Thymus (tissue), 11 donors: ENCODE measurements around the gene MSI1. TPM values are rescaled to one million over a fixed set of nuclear protein-coding genes. Genes with fewer than 3 reads are reported as not detected.
A peak's percentile ranks its signal among the peaks of the same experiment; 100 is the strongest.

Source experiments
- DNase-seq, 9 donors: peaks; one replicate each; pipeline ENCODE4 v3.0.0-alpha.2; 2013; ENCODE audit warnings: low spot score in 9 of 9, low read depth in 6 of 9, missing footprints in 1 of 9
- H3K27ac ChIP-seq, 2 donors: one replicate each; pipeline ENCODE4 v1.5.1; 2013; ENCODE audit warnings: control low read depth in 1 of 2, low read depth in 1 of 2, low read length in 1 of 2, mild to moderate bottlenecking in 1 of 2, moderate library complexity in 1 of 2
- H3K27me3 ChIP-seq, 2 donors: one replicate each; pipeline ENCODE4 v1.5.1; 2013; ENCODE audit warnings: low read length in 1 of 2; ENCODE audit not compliant: control insufficient read depth in 2 of 2, insufficient read depth in 1 of 2
- H3K36me3 ChIP-seq, 2 donors: one replicate each; pipeline ENCODE4 v1.5.1; 2013; ENCODE audit warnings: low read length in 1 of 2, mild to moderate bottlenecking in 1 of 2, moderate library complexity in 1 of 2; ENCODE audit not compliant: control insufficient read depth in 2 of 2, insufficient read depth in 2 of 2
- H3K4me1 ChIP-seq, 2 donors: one replicate each; pipeline ENCODE4 v1.5.1; 2013; ENCODE audit warnings: low read length in 2 of 2; ENCODE audit not compliant: control insufficient read depth in 2 of 2, insufficient read depth in 2 of 2
- H3K4me3 ChIP-seq, 2 donors: one replicate each; pipeline ENCODE4 v1.5.1; 2013; ENCODE audit warnings: low read length in 2 of 2, control low read depth in 1 of 2, mild to moderate bottlenecking in 1 of 2
- H3K9me3 ChIP-seq, 2 donors: one replicate each; pipeline ENCODE4 v1.5.1; 2013; ENCODE audit warnings: low read length in 1 of 2, mild to moderate bottlenecking in 1 of 2; ENCODE audit not compliant: control insufficient read depth in 2 of 2, insufficient read depth in 1 of 2
- WGBS: extraction: QIAGEN DNeasy Blood & Tissue Kit; methylation state at CpG from one replicate; pipeline ENCODE4 v1.1.7; 2013; 5-methylcytosine and 5-hydroxymethylcytosine counted together
- polyA plus RNA-seq: library from polyadenylated mRNA; stranded (reverse); fragments of 200-250 nt; gene quantifications from one replicate; pipeline ENCODE4 v1.2.3, GENCODE V29; 2013
- total RNA-seq: library from RNA; stranded (reverse); fragments of 120-200 nt; gene quantifications from one replicate; pipeline ENCODE4 v1.2.4, GENCODE V29; 2013
- donor health status: healthy.

The MSI1 gene
- total and polyA plus RNA-seq, 2 donors, result 0.05 to 0.25 TPM

DNA sequence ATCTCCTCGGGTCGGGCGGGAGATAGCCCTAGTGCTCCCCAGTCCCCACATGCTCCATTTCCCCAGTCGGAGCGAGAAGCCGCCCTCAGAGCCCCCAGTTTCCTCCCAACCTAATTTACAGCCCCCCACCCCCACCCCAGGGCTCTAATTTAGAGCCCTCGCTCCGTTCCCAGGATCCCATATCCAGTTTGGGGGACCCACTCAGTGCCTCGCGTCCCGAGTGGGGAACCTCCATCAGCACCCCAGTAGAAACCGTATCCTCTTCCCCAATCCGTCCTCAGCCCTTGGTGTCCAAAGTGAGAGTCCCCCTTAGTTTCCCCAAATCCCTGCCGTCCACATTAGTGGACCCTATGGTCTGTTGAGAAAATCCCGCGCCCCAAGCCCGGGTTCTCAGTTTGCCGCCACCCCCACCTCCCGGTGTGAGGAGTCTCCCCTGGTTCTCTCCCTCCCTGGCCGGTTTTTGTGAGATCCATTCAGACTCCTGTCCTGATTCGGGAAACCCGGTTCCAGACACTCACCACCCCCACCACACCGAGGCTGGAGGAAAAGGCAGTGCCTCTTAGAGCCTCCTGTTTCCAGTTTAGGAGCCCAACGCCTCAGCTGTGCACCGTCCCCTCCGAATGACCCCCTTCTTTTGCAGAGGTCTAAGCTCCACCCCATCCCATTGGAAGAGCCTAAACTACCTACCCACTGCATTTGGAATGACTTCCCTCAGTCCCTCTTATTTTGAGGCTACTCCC is 809 bp upstream of the MSI1 start:
- H3K27me3 ChIP-seq, result peaks cover 64 to 91% of the 10 kb centered on the region in 2 donors
- no peaks in the 10 kb centered on the region for H3K36me3 ChIP-seq
- DNase-seq, result no peak
- no peak overlapping the region for H3K27ac ChIP-seq
- H3K4me3 ChIP-seq, result peak overlapping the region in 1 of 2 donors; percentile 43
- WGBS, result 7% methylated on average over 26 of the region's 26 CpGs
- no peaks in the 10 kb centered on the region for H3K4me1 ChIP-seq
- no peaks in the 10 kb centered on the region for H3K9me3 ChIP-seq

DNA sequence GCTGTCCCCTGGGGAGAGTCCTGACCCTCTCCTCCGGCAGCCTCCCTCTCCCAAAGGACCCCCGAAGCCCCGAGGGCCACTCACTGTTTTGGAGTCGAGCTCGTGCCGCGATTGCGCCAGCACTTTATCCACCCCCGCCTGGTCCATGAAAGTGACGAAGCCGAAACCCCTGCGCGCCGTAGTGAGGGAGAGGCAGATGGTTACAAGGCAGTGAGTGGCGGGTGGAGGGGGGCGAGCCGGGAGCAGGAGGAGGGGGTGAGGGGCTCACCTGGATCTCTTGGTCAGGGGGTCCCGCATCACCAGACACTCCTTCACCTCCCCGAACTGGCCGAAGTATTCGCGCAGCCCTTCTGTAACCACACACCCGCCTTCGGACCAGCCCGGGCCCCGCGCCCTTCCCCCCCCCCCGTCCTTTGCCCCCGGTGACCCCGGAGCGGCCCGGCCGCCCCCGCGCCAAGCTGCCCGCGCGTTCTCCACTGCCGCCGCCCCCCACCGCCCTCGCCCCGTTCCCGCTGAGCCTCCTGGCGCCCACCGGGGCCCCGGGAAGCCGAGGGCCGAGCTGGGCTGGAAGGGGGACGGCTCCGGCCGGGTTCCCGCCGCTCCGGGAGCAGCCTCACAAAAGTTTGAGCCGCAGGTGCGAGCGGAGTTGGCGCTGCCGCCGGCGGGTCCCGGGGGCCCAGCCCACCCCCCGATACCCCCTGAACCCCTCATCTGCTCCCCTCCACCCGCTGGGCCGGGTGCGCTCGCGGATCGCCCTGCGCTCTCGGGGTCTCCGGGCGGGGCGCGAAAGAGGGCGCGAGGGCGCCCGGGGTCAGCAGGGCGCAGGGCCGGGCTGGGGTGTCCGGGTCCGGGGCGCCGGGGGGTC is 808 bp downstream of the MSI1 start:
- Histone ChIP-seq H3K36me3 (no peaks in the 10 kb centered on the region), H3K4me1 (no peaks in the 10 kb centered on the region), H3K27me3 (peaks cover 64 to 94% of the 10 kb centered on the region in 2 donors), H3K4me3 (peak overlapping the region in 1 of 2 donors; percentile 43), H3K9me3 (no peaks in the 10 kb centered on the region), H3K27ac (no peak overlapping the region)
- no peak for DNase-seq
- 3% methylated on average over 85 of the region's 86 CpGs for WGBS

DNA sequence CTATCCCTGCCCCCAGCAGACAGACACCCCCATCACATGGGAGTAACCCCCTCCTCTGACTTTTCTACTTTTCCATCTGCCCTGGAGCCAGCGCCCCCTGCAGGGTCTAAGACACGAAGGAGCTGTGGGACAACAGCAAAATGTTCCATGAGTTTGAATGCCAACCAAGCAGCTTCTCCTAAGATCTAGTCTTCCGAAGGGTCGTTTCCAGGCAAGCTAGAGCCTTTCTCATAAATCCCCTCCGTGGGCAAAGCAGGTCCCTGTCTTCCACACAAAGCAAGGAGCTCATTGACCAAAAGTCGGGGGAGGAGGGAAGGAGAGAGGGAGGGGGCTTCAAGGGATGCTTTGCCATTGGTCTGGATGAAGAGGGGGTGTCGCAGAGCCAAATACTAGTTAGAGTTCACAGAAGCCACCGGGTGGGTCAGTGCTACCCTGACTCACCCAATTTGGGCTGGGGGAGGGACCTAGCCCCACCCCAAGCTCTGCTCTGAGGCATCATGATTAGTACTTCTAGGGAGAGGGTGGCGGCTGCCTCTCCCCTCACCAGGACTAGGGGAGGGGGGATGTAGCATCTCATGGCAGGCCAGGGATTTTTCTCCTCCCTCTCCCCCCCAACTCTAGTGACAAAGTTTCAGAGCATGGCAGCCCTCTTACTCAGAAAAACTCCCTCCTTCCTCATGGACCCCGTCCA is 1.6 kb downstream of the MSI1 start:
- Histone ChIP-seq H3K9me3 (no peaks in the 10 kb centered on the region), H3K27ac (no peak overlapping the region), H3K27me3 (peaks cover 64 to 94% of the 10 kb centered on the region in 2 donors), H3K4me1 (no peaks in the 10 kb centered on the region), H3K36me3 (no peaks in the 10 kb centered on the region), H3K4me3 (no peak overlapping the region)
- DNase-seq, result no peak
- WGBS, result 24% methylated on average over 10 of the region's 10 CpGs

DNA sequence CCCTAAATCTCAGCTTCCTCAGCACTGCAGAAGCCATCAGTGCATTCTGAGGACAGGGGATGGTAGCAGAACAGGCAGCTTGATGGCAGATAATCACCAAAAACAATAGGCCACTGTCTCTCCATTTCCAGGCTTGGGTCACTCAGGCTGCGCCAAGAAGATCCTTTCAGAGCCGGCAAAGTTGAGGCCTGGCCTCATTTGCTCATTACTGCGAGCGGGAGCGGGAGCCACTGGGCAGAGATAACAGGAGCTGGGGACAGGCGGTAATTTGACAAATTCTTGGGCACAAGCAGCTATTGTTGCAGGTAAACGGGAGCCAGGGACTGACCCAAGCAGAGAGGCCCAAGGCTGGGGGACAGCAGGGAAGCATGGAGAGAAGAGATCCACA is 2.1 kb downstream of the MSI1 start:
- Histone ChIP-seq H3K4me3 (no peak overlapping the region), H3K27me3 (peaks cover 65 to 95% of the 10 kb centered on the region in 2 donors), H3K36me3 (no peaks in the 10 kb centered on the region), H3K4me1 (peaks cover 0 to 3% of the 10 kb centered on the region in 2 donors), H3K27ac (no peak overlapping the region), H3K9me3 (no peaks in the 10 kb centered on the region)
- DNase-seq, result no peak
- 76% methylated on average over 7 of the region's 7 CpGs for WGBS

DNA sequence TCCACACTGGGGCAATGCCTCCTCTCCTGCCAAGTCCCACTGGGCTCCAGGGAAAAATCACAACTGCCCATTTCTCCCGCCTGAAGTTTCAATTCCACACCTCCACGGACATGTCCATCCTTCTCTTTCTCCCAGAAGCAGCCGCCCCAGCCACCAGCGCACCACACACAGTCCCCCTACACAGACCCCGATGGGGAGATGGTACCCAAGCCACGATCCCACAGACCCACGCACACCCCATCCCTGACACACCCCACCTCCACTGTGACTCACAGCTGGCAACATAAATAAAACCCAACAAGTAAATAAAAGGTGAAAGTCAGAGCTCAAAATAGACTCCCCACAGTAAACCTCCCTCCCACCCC is 2.6 kb downstream of the MSI1 start:
- H3K27ac ChIP-seq, result no peak overlapping the region
- no peak for DNase-seq
- H3K27me3 ChIP-seq, result peaks cover 68 to 95% of the 10 kb centered on the region in 2 donors
- no peaks in the 10 kb centered on the region for H3K36me3 ChIP-seq
- no peaks in the 10 kb centered on the region for H3K9me3 ChIP-seq
- H3K4me3 ChIP-seq, result no peak overlapping the region
- H3K4me1 ChIP-seq, result peaks cover 0 to 7% of the 10 kb centered on the region in 2 donors
- WGBS, result 93% methylated on average over 7 of the region's 7 CpGs

DNA sequence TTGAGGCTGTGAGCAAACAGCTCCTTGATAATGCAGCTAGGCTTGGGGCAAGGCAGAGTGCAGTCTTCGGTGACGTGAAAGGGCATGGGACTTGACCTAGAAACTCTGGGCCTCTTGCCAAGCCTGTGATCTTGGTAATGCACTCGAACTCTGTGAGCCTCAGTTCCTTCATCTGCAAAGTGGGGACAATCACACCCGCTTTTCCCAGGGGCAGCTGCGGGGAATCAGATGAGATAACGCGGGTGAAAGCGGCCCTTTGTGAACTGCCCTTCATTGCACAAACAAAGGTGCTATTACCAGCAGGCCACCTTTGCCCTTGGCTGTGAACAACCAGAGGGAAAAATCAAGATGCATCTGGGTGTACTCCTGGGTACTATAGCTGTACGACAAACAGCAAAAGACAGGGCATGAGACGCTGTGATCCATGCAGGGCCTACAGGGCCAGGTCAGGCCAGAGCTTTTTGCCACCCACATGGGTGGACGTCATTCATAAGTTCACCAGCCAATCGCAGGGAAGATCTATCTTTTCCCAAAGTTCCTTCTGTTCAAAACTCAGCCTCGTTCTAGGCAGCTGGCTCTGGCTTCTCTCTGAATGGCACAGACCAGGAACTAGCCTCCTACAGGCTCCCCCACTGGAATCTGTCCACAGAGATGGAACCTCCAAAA is 3.2 kb downstream of the MSI1 start:
- Histone ChIP-seq H3K27ac (no peak overlapping the region), H3K36me3 (no peaks in the 10 kb centered on the region), H3K4me1 (peaks cover 0 to 7% of the 10 kb centered on the region in 2 donors), H3K27me3 (peaks cover 67 to 95% of the 10 kb centered on the region in 2 donors), H3K4me3 (no peak overlapping the region), H3K9me3 (no peaks in the 10 kb centered on the region)
- no peak for DNase-seq
- WGBS, result 86% methylated on average over 13 of the region's 13 CpGs

DNA sequence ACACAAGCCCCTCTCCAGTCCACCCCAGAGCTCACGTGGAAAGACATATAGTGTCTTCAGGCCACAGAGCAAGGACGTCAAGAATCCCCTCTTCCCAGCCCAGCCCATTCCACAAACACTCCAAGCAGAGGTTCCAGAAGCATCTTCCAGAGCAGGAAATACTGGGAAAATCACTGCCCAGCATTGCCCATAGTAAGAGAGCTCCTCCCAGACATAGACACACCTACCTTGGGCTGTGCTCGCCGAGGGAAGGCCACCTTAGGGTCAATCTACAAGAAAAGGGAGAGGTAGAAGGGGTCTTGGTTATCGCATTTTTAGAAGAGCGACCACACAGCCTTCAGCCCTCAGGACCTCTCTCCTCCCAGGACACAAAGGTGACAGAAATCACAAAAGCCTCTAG is 4.5 kb downstream of the MSI1 start:
- WGBS, result 92% methylated on average over 6 of the region's 6 CpGs
- no peak for DNase-seq
- Histone ChIP-seq H3K36me3 (no peaks in the 10 kb centered on the region), H3K4me1 (peaks cover 0 to 7% of the 10 kb centered on the region in 2 donors), H3K9me3 (no peaks in the 10 kb centered on the region), H3K27me3 (peaks cover 56 to 95% of the 10 kb centered on the region in 2 donors), H3K27ac (no peak overlapping the region), H3K4me3 (no peak overlapping the region)

DNA sequence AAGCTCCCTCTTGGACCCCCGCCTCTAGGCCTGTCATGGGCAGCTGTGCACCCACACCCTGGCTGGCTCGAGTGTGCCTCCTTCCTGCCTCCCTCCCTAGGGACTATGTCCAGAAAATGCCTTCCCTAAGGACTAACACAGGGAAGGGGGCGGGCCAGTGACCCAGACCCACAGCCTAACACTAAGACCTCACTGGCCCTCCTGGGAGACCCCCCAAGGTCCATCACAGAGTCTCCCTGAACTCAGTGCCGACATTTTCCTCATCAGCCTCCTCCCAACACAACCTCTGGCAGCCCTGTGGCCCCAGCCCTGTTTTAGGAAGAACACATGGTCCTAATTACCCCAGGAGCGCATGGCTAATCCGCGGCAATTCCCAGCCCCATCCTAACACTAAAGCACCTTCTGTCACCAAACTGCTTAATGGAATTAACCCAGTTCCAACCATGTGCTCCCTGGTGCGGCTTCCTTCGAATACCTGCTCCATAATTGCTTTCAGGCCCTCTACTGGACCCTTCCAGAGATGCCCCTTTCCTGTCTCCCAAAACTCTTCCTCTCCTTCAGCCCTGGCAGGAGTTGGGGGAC is 5.6 kb downstream of the MSI1 start:
- peaks cover 51 to 99% of the 10 kb centered on the region in 2 donors for H3K27me3 ChIP-seq
- H3K4me3 ChIP-seq, result no peak overlapping the region
- H3K36me3 ChIP-seq, result no peaks in the 10 kb centered on the region
- no peak for DNase-seq
- no peak overlapping the region for H3K27ac ChIP-seq
- peaks cover 0 to 7% of the 10 kb centered on the region in 2 donors for H3K4me1 ChIP-seq
- H3K9me3 ChIP-seq, result no peaks in the 10 kb centered on the region
- 87% methylated on average over 9 of the region's 9 CpGs for WGBS
